GM10266 (cell line): ENCODE measurements around the gene EDN2.

ENCODE experiments used
- DNase-seq: peaks from one replicate; pipeline ENCODE4 v3.0.0; 2012; ENCODE audit errors: extremely low spot score
- CTCF ChIP-seq: IDR thresholded peaks from 2 replicates; pipeline ENCODE4 v1.5.1; 2012; ENCODE audit warnings: mild to moderate bottlenecking, low read depth; ENCODE audit not compliant: control insufficient read depth, insufficient read depth; ENCODE audit errors: missing control alignments

EDN2 gene

DNA sequence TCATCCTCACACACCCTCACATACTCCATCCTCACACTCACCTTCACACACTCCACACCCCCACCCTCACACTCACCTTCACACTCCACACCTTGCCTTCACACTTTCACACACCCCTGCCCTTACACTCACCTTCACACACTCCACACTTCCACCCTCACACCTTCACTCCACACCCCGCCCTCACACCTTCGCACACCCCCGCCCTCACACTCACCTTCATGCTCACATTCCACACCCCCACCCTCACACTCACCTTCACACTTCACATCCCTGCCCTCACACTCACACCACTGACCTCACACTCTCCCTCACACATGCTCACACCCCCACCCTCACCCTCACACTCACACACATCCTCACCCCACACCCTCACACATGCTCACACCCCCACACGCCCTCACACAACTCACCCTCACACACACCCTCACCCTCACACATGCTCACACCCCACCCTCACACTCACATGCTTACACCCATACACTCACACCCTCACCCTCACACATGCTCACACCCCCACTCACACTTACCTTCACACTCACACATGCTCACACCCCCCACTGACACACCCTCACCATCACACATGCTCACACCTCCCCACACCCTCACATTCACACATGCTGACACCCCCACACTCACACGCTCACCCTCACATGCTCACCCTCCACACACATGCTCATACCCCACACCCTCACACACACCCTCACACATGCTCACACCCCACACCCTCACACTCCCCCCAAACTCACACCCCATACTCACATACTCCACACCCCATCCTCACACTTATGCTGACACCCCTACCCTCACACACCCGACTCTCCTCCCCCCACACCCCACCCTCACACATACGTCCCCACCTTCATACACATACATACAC is 44.5 kb upstream of the EDN2 start:
- TF ChIP-seq CTCF, result no peak
- no peak for DNase-seq

DNA sequence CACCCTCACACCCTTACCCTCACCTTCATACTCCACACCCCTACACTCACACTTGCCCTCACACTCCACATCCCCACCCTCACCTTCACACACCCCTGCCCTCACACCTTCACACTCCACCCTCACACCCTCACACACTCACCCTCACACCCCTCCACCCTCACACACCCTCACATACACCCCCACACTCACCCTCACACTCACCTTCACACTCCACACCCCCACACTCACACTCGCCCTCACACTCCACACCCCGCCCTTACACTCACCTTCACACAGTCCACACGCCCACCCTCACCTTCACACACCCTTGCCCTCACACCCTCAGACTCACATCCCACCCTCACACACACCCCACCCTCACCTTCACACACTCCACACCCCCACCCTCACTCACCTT is 43.6 kb upstream of the EDN2 start:
- no peak for TF ChIP-seq CTCF
- no peak for DNase-seq

- DNase-seq, result no peak
Observed at GRCh38 chr1:41526956-41527561, 42.6 kb upstream of the EDN2 start.

GRCh38 chr1:41525891-41526587 is 41.6 kb upstream of the EDN2 start:
- no peak for TF ChIP-seq CTCF
- no peak for DNase-seq

More at GRCh38 chr1:41526956-41527561, 42.6 kb upstream of the EDN2 start:
- TF ChIP-seq CTCF, result no peak

GRCh38 chr1:41524676-41525675 is 40.5 kb upstream of the EDN2 start:
- DNase-seq, result no peak
- TF ChIP-seq CTCF, result no peak

- TF ChIP-seq CTCF, result no peak
Observed at GRCh38 chr1:41523949-41524675, 39.6 kb upstream of the EDN2 start.

More at GRCh38 chr1:41523949-41524675, 39.6 kb upstream of the EDN2 start:
- DNase-seq, result no peak
